NCI-H748 treated with DMSO at 0.1 percent for 48 hours (cell line): ENCODE data around the gene ROS1.
"Not testable (repeated sequence)": the region's sequence is repeated elsewhere in the genome, so short reads cannot be mapped to it uniquely, and the experiment has no call there.

Experiments used
- DNase-seq: peaks from one replicate; lab custom pipeline; 2025; lab: John Stamatoyannopoulos, UW

Gene ROS1

GRCh38 chr6:117380298-117380697 lies 45.4 kb downstream of the ROS1 start:
- no peak for DNase-seq

DNA sequence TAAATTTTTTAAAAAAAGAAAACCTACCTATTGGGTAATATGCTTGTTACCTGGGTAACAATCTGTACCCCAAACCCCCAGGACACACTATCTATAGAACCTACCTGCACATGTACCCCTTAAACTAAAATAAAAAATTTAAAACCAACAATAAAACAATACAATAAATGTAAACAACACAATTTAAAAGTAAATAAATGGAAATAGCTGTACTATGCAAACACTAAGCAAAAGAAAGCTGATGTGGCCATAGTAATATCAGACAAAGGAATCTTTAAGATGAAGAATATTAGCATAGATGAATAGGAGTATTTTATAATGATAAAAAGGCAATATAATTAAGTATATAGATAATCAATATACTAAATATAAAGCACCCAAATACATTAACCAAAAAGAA lies 50.3 kb downstream of the ROS1 start:
- DNase-seq: no peak

DNA sequence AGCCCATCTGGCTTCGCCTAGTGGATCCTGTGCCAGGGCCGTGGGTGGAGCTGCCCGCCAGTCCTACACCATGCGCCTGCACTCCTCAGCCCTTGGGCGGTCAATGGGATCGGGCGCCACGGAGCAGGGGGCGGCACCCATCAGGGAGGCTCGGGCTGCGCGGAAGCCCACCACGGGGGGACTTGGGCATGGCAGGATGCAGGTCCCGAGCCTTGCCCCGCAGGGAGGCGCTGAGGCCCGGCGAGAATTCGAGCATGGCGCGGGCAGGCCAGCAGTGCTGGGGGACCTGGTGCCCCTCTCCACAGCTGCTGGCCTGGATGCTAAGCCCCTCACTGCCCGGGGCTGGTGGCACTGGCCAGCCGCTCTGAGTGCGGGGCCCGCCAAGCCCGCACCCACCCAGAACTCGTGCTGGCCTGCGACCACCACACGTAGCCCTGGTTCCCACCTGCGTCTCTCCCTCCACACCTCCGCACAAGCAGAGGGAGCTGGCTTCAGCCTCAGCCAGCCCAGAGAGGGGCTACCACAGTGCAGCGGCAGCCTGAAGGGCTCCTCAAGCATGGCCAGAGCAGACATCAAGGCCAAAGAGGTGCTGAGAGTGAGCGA lies 52.4 kb downstream of the ROS1 start:
- no peak for DNase-seq

GRCh38 chr6:117372289-117372688 lies 53.5 kb downstream of the ROS1 start:
- DNase-seq: not testable (repeated sequence)

GRCh38 chr6:117371492-117371891 lies 54.2 kb downstream of the ROS1 start:
- DNase-seq: no peak

DNA sequence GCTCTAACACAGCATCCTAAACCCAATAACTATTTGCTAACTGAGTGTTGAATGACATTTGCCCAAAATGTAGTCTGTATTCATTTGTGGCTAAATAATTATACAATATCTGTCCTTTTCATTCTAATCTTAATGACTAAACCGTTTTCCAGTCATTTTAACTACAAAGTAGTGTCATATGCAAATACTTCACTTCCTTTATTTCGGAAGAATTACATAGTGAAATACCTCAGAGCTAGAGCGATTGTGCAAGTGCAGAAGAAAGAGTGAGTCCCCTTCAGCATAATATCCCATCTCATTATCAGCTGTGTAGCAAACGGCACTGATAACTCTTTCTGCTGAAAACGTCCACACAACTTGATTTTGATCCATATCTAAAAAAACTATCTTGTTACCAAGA lies 66.2 kb downstream of the ROS1 start:
- no peak for DNase-seq

GRCh38 chr6:117354671-117355070 lies 71.1 kb downstream of the ROS1 start:
- DNase-seq: no peak

DNA sequence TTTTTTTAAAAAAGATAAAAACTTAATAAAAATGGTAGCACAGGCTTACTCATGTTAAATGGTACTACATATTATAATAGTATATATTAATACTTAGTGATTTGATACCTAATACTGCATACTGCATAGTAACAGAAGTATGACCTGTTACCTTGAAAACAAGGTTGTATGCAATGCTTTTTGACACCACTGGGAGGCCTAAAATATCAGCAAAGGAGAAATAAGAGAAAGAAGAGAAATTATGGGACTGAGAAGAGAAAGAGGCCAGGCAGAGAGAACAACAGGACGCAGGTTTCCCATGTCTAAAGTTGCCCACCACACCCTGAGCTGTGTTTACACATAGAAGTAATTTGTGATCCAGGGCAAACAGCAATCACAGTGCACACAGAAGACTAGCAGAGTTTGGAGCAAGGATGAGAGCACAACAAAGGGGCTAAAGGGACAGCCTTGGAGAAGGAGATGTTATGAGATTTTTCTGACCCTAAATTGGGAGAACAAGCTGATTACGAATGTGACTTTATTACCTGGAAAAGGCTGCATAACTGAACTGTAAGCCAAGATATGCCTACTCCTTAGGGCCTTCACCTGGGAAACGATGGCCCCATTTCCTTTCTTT lies 73.2 kb downstream of the ROS1 start:
- DNase-seq: no peak

- no peak for DNase-seq
These were observed 74.2 kb downstream of the ROS1 start for GRCh38 chr6:117351521-117351920.

GRCh38 chr6:117346142-117346930 lies 79.4 kb downstream of the ROS1 start:
- peak; percentile 7 for DNase-seq

DNA sequence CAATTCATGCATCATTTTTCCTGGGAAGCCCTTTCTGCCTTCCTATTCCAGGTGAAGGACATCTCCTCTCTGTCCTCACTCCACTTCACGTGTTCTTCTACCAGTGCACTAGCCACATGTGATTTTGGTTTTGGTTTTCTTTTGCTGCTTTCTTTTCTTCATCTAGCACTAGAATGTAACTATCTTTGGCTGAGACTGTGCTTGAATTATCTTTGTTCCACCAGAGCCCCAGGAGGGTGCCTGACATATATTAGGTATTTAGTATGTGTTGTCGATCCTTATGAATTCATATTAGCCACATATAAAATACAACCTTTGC lies 80.5 kb downstream of the ROS1 start:
- DNase-seq: no peak

GRCh38 chr6:117344444-117345291 lies 81.1 kb downstream of the ROS1 start:
- DNase-seq: no peak

- DNase-seq: no peak
These were observed 87.2 kb downstream of the ROS1 start for GRCh38 chr6:117338567-117338966.

- no peak for DNase-seq
These were observed 95.8 kb downstream of the ROS1 start for GRCh38 chr6:117329926-117330325.

GRCh38 chr6:117328500-117328899 lies 97.2 kb downstream of the ROS1 start:
- no peak for DNase-seq

DNA sequence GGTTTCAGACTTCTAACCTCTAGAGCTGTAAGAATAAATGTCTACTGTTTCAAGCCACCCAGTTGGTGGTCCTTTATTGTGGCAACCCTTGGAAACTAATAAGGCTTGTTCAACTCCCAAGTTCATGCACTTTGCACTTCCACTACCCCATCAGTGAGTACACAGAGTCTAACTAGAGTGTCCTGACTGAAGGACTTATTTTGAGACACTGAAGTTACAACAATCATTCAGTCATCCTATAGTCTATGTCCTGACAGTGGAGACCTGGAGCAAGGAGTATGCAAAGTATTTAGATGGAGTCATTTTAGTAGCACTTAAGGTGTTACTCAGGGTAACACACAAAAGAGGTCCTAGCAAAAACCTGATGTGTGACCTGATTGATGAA lies 97.7 kb downstream of the ROS1 start:
- DNase-seq: no peak

DNA sequence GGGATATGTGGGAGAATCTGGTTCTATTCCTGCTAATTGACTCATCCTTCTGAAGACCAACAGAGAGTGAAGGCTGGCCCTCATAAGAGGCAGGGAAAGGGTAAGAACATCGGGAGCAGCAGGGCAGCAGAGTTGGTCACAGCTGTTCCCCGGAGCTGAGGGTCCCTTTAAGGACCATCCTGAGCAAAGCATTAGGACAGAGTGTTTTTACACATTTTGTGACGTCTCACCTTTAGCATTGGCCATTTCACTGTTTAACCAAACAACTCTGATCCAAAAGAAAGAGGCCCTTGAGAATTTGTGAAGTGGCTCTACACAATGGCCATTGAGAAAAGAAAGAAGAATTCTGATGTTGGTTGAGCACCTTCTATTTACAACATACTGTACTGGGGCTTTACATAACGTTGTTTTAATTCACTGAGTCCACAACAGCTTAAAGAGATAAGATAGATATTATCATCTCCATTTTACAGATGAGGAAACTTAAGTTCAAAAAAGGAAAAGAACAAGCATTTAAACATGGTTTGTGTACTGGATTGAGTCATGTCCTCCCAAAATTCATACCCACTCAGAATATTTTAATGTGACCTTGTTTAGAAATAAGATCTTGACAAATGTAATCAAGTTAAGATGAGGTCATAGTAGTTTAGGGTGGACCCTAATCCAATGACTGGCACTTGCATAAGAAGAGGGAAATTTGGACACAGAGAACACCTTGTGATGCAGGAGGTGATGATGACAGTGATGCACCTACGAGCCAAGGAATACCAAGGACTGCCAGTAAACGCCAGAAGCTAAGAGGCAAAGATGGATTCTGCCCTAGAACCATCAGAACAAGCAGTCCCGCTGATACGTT lies 98.4 kb downstream of the ROS1 start:
- DNase-seq: no peak

DNA sequence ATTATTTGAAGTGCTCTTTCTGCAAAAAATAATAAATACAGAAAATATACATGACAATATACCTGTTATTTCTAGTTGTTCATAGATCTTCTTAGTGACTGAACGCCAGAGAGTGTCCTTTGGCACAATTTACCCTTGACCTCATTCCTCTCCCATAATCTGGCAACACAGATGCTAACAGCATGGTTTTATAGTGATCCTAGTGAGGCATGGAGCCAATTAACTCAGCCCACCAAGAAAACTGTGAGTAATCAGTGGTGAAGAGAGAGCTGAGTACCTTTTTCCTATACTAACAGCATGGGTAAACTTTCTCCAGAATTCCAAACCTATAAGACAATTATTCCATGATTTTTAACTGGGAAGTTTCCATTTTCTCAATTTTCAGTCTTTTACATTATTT lies 99.3 kb downstream of the ROS1 start:
- DNase-seq: no peak

DNA sequence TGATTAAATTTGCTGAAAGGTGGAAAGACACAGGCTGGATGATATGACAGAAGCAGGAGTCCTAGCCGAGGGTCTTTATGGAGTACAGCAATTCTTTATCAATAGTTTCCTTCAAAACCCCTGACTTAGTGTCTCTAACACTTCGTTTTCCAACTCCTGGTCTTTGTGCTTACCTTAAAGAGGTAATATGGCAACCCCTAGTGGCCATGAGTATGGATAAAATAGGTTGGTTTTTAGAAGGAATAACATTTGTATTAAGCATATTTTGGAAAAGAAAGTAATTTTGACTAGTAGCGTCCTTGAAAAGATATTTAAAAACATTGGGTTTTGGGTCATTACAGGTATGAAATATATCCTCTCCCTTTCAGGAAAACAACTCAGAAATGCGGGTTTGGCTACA lies 108.5 kb downstream of the ROS1 start:
- DNase-seq: no peak

DNA sequence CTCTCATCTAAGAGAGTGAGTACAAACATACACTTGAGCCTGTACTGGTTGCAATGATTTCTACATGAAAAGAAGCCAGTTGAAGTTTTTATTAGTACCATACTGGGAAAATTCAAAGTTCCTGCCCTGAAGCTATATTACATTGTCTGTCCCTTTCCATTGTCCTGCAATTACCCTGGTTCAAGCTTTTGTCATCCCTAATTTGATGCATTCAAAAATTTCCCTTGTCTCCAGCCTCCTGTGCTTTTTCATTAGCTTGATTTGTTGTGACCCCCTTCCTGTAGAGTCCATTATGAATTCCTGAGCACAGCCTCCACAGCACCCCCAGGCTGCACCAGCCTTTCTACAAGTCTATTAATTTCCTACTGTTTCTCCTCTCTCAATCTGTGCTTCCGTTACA lies 114.0 kb downstream of the ROS1 start:
- DNase-seq: no peak

DNA sequence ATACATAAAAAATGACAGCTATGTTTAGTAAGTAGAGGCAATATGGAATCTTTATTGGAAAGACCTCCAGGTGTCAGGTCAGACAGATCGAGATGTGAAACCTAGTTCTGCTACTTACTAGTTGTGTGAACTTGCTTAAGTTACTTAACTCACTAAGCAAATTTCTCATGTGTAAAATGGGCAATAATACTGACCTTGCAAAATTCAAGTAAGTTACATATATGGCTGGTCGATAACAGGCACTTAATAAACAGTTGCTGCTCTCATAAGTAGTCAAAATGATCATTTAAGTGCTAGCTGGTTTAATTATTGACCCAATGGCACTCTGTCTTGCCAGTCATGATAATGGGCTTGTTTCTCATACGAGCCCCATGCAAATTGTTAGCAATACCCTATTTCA lies 114.4 kb downstream of the ROS1 start:
- no peak for DNase-seq

DNA sequence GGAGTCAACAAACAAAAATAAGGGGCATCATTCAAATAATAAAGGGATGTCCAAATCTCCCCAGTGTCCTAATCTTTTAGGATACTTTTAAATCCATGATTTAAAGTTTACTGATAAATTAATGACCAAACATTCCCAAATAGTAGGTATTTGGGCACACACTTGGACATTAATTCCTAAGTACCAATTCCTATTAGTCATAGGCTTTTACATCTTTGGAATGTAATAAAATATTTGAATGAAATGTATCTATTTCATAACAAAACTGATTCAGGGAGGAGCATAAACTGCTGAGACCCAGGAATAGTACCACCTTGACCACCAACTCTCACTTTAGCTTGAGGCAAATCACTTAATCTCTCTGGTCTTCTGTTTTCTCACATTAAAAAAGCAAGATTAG lies 116.1 kb downstream of the ROS1 start:
- no peak for DNase-seq
